Aorta (tissue), 5 donors: ENCODE results near the gene P2RX2. TPM values are rescaled to one million over a fixed set of nuclear protein-coding genes. Genes with fewer than 3 reads are reported as not detected.

Source experiments
- ATAC-seq: fragments of 200-7000 bp; cut with Tn5 transposase; one replicate; pipeline ENCODE4 v1.9.1; 2022; ENCODE audit warnings: moderate library complexity; ENCODE audit not compliant: low FRiP score
- DNase-seq, 2 donors: peaks; one replicate each; pipeline ENCODE4 v3.0.0-alpha.2; 2020
- H3K27ac ChIP-seq, 2 donors: one replicate each; pipeline ENCODE4 v1.5.1; 2013; ENCODE audit warnings: low read length in 2 of 2, mild to moderate bottlenecking in 2 of 2, moderate library complexity in 2 of 2, control low read depth in 1 of 2, inconsistent platforms in 1 of 2, low read depth in 1 of 2
- H3K27me3 ChIP-seq, 2 donors: one replicate each; pipeline ENCODE4 v1.6.1; 2013; ENCODE audit warnings: control low read depth in 1 of 2, low read length in 1 of 2, mild to moderate bottlenecking in 1 of 2, moderate library complexity in 1 of 2; ENCODE audit not compliant: insufficient read depth in 2 of 2, control insufficient read depth in 1 of 2
- H3K36me3 ChIP-seq, 2 donors: one replicate each; pipeline ENCODE4 v1.6.1; 2013; ENCODE audit warnings: control low read depth in 1 of 2, low read length in 1 of 2, mild to moderate bottlenecking in 1 of 2; ENCODE audit not compliant: insufficient read depth in 2 of 2, control insufficient read depth in 1 of 2
- H3K4me1 ChIP-seq, 2 donors: one replicate each; pipeline ENCODE4 v1.6.1; 2013; ENCODE audit warnings: low read length in 2 of 2, control low read depth in 1 of 2, mild to moderate bottlenecking in 1 of 2, moderate library complexity in 1 of 2; ENCODE audit not compliant: insufficient read depth in 2 of 2, control insufficient read depth in 1 of 2
- H3K4me3 ChIP-seq, 2 donors: one replicate each; pipeline ENCODE4 v1.5.1; 2013; ENCODE audit warnings: low read length in 2 of 2, control low read depth in 1 of 2, mild to moderate bottlenecking in 1 of 2
- H3K9me3 ChIP-seq: one replicate; pipeline ENCODE4 v1.6.1; 2013; ENCODE audit warnings: mild to moderate bottlenecking, low read length; ENCODE audit not compliant: control insufficient read depth
- WGBS, 2 donors: extraction: QIAGEN DNeasy Blood & Tissue Kit; methylation state at CpG; one replicate each; pipeline ENCODE4 v1.1.7; 2013; 5-methylcytosine and 5-hydroxymethylcytosine counted together
- intact Hi-C, 2 donors: fragments of 100-400 bp; cut with DNase I; formaldehyde crosslinking; loops; one replicate each; pipeline versions ENCODE4 v1.14.2 to v1.15.0; 2022
- polyA plus RNA-seq, 2 donors: library from polyadenylated mRNA; stranded (reverse); fragments of 200-250 nt; gene quantifications; one replicate each; pipeline ENCODE4 v1.2.3, GENCODE V29; 2013
- total RNA-seq, 2 donors: library from RNA; stranded (reverse); fragmentation: NEBNext Ultra II Directional; extraction: Animal tissue kit (Norgen Biotek cat#: 25700); gene quantifications; one replicate each; pipeline ENCODE4 v1.2.1, GENCODE V29; 2021
- donor health status: healthy with polysubstance abuse.
- donor health status: Bipolar disorder and iron deficiency.
- donor health status: DM: no; HTN: no; CAD: no.
- donor health status: DM: no; HTN: no; CAD: no.
- donor health status: DM: yes; HTN: yes; CAD: no.

P2RX2 gene
- total and polyA plus RNA-seq, 4 donors: 0.27 TPM; not detected in 3

DNA sequence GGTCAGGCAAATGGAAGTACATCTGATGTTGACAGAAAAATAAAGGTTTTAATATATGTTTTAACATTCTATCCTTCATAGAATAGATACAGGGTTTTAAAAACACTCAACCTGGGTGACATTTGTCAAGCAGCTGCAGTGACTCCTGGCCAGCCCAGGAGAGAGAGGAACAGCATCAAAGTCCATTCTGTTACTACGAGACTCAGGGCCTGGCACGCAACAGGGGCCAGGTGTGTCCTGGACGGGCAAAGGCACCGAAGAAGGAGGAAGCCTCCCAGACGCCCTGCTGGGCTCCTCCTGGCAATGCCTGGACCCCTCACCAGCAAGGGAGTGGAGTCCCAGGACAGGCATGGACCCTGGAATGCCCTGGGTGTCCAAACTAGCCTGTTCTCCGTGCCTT is 30.3 kb upstream of the P2RX2 start:
- Histone ChIP-seq H3K27ac (no peak overlapping the region), H3K36me3 (no peaks in the 10 kb centered on the region), H3K9me3 (no peaks in the 10 kb centered on the region), H3K4me3 (no peak overlapping the region), H3K27me3 (no peaks in the 10 kb centered on the region), H3K4me1 (no peaks in the 10 kb centered on the region)
- ATAC-seq (no peak), DNase-seq (no peak)
- WGBS, 2 donors: 85 to 90% methylated on average over 6 of the region's 6 CpGs
- intact Hi-C loops: no loop called here

DNA sequence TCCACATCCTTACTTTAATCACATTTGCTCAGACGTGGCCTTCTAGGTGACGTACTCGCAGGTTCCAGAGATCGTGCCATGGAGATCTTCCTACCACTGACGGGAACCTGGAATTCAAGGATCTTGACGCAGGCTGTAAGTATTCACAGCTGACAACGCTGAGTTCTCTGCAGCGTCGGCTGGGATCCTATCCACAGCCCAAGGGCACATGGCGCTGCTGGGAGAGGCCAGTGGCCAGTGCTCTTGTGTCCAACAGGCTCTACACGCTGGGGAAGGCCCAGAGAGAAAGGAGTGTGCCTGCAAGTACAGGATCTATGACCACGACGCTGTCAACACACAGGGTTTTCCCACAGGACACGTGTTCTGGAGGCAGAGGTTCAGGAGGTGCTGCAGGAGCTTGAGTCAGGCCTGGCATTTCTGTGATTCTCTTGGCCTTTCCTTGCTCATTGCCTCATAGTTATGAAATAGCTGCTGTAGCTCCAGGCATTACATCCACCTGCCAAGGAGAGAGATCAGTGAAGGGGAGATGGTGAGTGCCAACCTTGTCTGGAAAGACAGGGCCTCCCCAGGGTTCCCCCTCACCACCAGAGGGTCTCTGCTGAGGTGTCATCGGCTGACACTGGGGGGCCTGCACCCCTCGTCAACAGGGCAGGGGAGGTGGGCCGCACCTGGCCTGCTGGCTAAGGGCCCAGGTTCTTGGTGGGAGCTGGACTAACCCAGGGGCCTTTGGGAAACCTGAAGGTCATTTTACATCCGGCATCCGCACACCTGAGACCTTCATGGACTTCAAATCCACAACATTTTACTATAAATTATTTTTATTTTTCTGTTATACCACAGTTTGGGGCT is 29.5 kb upstream of the P2RX2 start:
- intact Hi-C loops: no loop called here
- 91 to 93% methylated on average over 19 of the region's 19 CpGs for WGBS, 2 donors
- Histone ChIP-seq H3K4me3 (no peak overlapping the region), H3K9me3 (no peaks in the 10 kb centered on the region), H3K36me3 (no peaks in the 10 kb centered on the region), H3K27ac (no peak overlapping the region), H3K27me3 (no peaks in the 10 kb centered on the region), H3K4me1 (no peaks in the 10 kb centered on the region)
- no peak for DNase-seq
- no peak for ATAC-seq

DNA sequence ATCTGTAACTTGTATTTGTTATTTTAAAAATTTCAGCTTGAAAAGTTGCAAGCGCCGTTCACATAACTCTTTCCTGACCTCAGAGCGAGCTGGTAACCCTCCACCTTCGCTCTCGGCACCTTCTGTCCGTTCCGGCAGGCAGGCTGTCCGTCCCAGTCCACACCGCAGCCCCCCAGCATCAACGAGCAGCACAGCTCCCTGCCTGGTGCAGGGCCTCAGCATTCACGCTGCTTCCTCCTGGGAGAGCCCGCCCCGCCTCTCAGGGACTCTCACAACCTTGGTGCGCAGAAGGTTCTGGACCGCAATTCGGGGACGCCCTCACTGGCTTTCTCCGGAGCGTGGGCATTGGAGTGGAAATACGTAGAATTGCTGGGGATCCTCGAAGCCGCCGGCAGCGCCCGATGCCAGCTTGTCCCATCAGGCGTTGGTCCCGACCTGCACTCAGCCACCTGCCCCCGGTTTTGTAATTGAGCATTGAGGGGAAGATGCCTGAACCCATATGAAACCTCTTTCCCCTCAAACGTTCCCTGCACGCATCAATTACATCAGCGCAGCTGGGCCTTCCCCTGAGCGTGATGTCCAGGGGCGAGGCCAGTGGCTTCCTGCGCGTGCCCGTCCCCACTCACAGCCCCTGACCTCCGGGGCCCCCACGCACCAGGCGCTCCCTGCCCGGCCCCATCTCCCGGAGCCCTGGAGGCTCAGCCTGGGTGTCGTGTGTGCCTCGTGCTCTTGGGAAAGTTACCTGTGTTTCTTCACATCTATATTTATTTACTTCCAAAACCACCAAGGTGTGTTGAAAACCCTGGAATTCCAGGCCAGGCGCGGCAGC is 27.3 kb upstream of the P2RX2 start:
- ATAC-seq: no peak
- H3K9me3 ChIP-seq: no peaks in the 10 kb centered on the region
- DNase-seq: no peak
- WGBS, 2 donors: 90 to 91% methylated on average over 45 of the region's 45 CpGs
- no peaks in the 10 kb centered on the region for H3K27me3 ChIP-seq
- no peak overlapping the region for H3K27ac ChIP-seq
- H3K36me3 ChIP-seq: no peaks in the 10 kb centered on the region
- no peak overlapping the region for H3K4me3 ChIP-seq
- intact Hi-C loops: loop anchor here in 1 of 2 donors (10.0 kb wide), 1 partner anchor 97 kb away; the partner anchor contains the start of gene FBRSL1
- H3K4me1 ChIP-seq: no peaks in the 10 kb centered on the region

DNA sequence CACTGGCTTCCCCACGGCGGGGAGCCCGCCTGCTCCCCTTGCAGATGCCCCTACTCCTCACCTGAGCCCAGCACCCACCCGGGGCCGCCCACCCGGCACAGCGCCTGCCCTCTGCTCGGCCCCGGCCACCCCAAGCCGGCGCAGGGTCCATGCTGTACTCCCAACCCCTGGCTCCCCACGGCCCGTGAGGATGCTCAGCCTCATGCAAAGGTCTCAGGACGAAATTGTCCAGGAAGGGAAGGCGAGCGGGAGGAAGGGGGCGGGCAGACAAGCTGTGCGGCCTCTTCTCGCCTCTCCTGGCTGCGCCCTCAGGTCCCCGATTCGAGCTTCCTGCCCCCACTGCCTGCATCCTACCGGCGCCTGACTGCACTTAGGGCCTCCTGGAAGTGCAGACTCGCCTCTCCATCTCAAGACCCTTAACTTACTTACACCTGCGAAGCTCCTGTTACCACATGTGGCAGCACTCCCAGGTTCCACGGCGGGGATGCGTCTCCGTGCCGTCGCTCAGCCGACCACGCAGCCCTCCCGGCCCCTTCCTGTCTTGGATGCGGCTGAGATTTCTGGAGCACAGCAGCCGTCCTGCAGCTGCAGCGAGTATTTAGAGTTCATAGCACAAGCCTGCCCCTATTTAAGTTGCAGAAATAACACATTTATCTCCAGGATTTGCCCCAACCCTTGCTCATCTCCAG is 26.1 kb upstream of the P2RX2 start:
- Histone ChIP-seq H3K27me3 (no peaks in the 10 kb centered on the region), H3K27ac (no peak overlapping the region), H3K4me3 (no peak overlapping the region), H3K4me1 (no peaks in the 10 kb centered on the region), H3K9me3 (no peaks in the 10 kb centered on the region), H3K36me3 (no peaks in the 10 kb centered on the region)
- DNase-seq (peak in 1 of 2 donors; percentile 34), ATAC-seq (no peak)
- 88 to 94% methylated on average over 34 to 38 of the region's 38 CpGs for WGBS, 2 donors
- intact Hi-C loops: loop anchor here in 1 of 2 donors (10.0 kb wide), 1 partner anchor 98 kb away; the partner anchor contains the start of gene FBRSL1

DNA sequence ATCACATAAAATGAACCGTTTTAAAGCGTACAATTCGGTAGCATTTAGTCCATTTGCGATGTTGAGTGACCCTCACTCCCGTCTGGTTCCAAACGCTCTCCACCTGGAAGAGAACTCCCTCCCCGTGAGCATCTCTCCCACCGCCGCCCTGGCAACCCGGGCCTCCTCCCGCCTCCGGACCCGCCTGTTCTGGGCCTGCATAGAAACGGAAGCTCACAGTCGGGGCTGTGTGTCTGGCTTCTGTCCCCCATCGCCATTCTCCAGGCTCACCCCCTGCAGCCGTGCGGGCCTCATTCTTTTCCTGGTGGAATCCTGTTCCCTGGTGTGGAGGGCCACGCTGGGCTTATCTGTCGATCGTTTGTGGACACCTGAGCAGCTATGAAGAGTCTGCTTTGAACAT is 25.5 kb upstream of the P2RX2 start:
- ATAC-seq (no peak), DNase-seq (no peak)
- Histone ChIP-seq H3K36me3 (no peaks in the 10 kb centered on the region), H3K27me3 (no peaks in the 10 kb centered on the region), H3K4me3 (no peak overlapping the region), H3K9me3 (no peaks in the 10 kb centered on the region), H3K4me1 (no peaks in the 10 kb centered on the region), H3K27ac (no peak overlapping the region)
- 86 to 92% methylated on average over 21 of the region's 21 CpGs for WGBS, 2 donors
- intact Hi-C loops: loop anchor here in 1 of 2 donors (10.0 kb wide), 1 partner anchor 98 kb away; the partner anchor contains the start of gene FBRSL1

DNA sequence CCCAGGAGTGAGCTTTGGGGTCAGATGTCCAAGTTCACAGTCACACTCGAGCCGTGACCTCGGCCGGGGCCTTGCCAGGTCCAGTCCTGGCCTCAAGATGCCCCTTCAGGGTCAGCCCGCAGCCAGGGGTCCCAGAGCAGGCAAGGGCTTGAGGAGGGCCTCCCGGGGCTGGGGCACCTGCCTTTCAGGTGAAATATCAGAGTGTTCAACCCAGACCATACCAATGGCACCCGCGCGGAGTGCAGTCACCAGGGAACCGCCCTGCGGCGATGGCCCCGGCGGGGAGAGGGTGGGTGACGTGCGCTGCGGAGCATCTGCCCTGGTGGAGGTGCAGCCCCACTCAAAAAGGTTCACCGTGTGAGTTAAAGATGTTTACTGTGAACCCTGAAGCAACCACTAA is 25.1 kb upstream of the P2RX2 start:
- no peaks in the 10 kb centered on the region for H3K27me3 ChIP-seq
- no peaks in the 10 kb centered on the region for H3K4me1 ChIP-seq
- intact Hi-C loops: loop anchor here in 1 of 2 donors (10.0 kb wide), 1 partner anchor 99 kb away; the partner anchor contains the start of gene FBRSL1
- no peak overlapping the region for H3K4me3 ChIP-seq
- DNase-seq (peak in 1 of 2 donors; percentile 32), ATAC-seq (no peak)
- no peaks in the 10 kb centered on the region for H3K9me3 ChIP-seq
- 84 to 86% methylated on average over 18 of the region's 18 CpGs for WGBS, 2 donors
- H3K27ac ChIP-seq: no peak overlapping the region
- no peaks in the 10 kb centered on the region for H3K36me3 ChIP-seq

DNA sequence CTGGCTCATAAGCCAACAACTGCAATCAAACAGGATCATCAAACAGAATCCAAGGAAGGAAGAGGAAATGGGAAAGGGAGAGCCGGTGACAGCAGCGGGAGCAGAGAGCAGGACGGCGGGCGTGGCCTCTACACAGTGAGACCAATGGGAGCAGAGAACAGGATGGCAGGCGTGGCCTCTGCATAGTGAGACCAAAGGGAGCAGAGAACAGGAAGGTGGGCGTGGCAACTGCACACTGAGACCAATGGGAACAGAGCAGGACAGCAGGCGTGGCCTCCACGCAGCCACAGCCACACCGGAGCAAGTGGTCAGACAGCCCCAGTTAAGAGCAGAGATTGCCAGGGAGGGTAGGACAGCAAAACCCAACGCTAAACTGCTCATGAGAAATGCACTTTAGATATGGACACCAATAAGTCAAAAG is 24.6 kb upstream of the P2RX2 start:
- Histone ChIP-seq H3K4me3 (no peak overlapping the region), H3K36me3 (no peaks in the 10 kb centered on the region), H3K4me1 (no peaks in the 10 kb centered on the region), H3K27ac (no peak overlapping the region), H3K27me3 (no peaks in the 10 kb centered on the region), H3K9me3 (no peaks in the 10 kb centered on the region)
- DNase-seq (peak; percentile 92), ATAC-seq (peak; percentile 92)
- WGBS, 2 donors: 22 to 43% methylated on average over 11 of the region's 11 CpGs
- intact Hi-C loops: loop anchor here in 1 of 2 donors (10.0 kb wide), 1 partner anchor 99 kb away; the partner anchor contains the start of gene FBRSL1

DNA sequence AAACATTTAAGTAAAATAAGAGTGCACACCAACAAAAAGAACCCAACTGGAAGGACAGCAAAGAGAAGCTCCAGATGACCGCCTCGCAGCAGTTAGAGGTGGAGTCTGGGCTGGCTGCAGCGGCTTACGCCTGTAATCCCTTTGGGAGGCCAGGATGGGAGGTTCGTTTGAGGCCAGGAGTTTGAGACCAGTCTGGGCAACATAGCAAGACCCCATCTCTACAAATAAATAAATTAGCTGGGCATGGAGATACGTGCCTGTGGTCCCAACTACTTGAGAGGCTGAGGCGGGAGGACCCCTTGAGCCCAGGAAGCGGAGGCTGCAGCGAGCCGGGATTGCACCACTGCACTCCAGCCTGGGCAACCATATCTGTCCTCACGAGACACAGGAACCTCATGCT is 23.4 kb upstream of the P2RX2 start:
- ATAC-seq: no peak
- no peak for DNase-seq
- 84 to 86% methylated on average over 11 of the region's 11 CpGs for WGBS, 2 donors
- Histone ChIP-seq H3K4me1 (no peaks in the 10 kb centered on the region), H3K27me3 (no peaks in the 10 kb centered on the region), H3K36me3 (no peaks in the 10 kb centered on the region), H3K4me3 (no peak overlapping the region), H3K27ac (no peak overlapping the region), H3K9me3 (no peaks in the 10 kb centered on the region)
- intact Hi-C loops: loop anchor here in 1 of 2 donors (10.0 kb wide), 1 partner anchor 100 kb away; the partner anchor contains the start of gene FBRSL1
